ENCODE measurements around the gene TMEM53.

TMEM53 gene

DNA sequence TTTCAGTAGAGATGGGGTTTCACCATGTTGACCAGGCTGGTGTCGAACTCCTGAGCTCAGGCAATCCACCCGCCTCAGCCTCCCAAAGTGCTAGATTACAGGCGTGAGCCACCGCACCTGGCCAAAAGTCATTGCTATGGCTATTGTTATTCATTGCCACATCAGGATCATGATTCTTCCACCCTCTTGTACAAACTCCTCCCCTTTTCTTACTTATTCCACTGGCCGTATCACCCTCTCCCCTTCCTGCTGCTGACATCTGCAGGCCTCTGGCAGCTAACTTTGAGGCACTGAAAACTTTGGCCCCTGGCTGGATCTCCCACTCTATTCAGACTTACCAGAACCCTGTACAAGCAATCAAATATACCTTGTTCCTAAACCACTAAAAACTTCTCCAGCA lies 10.9 kb downstream of the TMEM53 start:
- H3K4me3 ChIP-seq (ENCODE audit: low read depth, low read length): no peak overlapping the region
- no peak for DNase-seq (ENCODE audit: low read depth, low spot score)
- CTCF ChIA-PET: interaction anchor here (3.8 to 5.3 kb wide), 2 partner anchors 11 to 54 kb away, joined by 16 to 48 read pairs; no protein-coding TSS in a partner anchor
- POLR2A ChIA-PET: no interaction called here
- TF ChIP-seq, protein P1, sequence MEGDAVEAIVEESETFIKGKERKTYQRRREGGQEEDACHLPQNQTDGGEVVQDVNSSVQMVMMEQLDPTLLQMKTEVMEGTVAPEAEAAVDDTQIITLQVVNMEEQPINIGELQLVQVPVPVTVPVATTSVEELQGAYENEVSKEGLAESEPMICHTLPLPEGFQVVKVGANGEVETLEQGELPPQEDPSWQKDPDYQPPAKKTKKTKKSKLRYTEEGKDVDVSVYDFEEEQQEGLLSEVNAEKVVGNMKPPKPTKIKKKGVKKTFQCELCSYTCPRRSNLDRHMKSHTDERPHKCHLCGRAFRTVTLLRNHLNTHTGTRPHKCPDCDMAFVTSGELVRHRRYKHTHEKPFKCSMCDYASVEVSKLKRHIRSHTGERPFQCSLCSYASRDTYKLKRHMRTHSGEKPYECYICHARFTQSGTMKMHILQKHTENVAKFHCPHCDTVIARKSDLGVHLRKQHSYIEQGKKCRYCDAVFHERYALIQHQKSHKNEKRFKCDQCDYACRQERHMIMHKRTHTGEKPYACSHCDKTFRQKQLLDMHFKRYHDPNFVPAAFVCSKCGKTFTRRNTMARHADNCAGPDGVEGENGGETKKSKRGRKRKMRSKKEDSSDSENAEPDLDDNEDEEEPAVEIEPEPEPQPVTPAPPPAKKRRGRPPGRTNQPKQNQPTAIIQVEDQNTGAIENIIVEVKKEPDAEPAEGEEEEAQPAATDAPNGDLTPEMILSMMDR (IDR thresholded peaks at IDR 0.05; ENCODE audit: insufficient read depth, low read length, missing control alignments): no peak

DNA sequence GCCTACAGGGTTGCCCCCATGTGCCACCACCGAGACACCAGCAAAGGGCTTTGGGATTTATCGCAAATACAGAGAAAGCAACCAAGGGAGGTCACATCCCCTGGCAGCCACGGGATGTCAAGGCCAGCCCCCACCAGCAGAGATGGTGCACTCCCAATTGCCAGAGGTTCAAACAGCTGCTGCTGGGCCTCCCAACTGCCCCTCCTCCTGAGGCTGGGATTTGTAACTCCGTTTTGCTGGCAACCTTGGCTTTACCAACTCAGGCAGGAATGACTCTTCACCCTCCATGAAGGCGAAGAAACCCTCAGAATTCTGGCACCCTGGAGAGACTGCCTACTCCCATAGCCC lies 11.6 kb downstream of the TMEM53 start:
- ChIA-PET POLR2A (no interaction called here), CTCF (interaction anchor here (1.0 to 5.3 kb wide), 3 partner anchors 10 to 61 kb away, joined by 4 to 48 read pairs (median 16); no protein-coding TSS in a partner anchor)
- DNase-seq (ENCODE audit: low read depth, low spot score): no peak
- TF ChIP-seq, protein P1 (IDR thresholded peaks at IDR 0.05; ENCODE audit: insufficient read depth, low read length, missing control alignments): no peak
- H3K4me3 ChIP-seq (ENCODE audit: low read depth, low read length): no peak overlapping the region

DNA sequence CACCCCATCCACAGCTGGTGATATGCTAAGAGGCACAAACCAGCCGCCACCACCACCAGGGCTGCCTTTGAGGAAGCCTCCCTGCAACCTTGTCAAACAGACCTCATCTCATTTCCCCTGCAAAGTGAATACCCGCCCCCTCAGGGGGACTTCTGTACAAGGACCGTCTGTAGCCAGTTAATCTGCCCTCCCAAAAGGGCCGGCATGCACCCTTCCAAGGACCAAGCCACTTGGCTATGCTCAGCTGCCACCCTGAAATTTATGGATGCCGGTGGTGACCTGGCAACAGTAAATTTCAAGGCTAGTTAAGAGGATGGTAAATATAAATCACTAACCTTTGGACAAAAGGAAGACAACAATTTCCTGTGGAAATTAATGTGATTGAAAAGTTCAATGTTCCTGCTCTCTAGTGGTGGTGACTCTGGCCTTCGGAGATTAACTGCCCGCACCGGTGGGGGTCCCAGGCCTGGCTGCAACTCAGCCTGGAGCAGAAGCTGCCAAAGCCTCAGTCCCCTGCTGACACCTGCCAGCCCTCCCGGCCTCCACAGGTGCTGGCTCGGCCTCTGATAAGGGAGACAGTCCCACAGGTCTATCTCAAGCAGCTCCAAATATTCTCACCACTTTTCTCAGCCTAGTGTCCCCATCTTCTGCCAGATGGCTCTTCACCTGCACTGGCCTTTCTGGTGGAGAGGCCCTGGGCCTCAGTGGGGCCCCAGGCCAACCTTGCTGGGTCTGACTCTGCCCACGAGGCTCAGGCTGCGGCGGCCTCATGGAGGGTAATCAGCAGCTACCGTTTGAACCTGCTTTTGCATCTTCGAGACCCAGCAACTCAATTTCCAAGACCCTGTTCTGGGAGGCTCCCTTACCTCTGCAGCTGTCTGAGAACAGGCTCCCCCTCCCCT lies 12.2 kb downstream of the TMEM53 start:
- CTCF ChIA-PET: interaction anchor here (1.0 to 5.3 kb wide), 3 partner anchors 10 to 61 kb away, joined by 4 to 48 read pairs (median 16); no protein-coding TSS in a partner anchor
- no peak overlapping the region for H3K4me3 ChIP-seq (ENCODE audit: low read depth, low read length)
- no peak for DNase-seq (ENCODE audit: low read depth, low spot score)
- TF ChIP-seq, protein P1 (IDR thresholded peaks at IDR 0.05; ENCODE audit: insufficient read depth, low read length, missing control alignments): no peak
- POLR2A ChIA-PET: no interaction called here

DNA sequence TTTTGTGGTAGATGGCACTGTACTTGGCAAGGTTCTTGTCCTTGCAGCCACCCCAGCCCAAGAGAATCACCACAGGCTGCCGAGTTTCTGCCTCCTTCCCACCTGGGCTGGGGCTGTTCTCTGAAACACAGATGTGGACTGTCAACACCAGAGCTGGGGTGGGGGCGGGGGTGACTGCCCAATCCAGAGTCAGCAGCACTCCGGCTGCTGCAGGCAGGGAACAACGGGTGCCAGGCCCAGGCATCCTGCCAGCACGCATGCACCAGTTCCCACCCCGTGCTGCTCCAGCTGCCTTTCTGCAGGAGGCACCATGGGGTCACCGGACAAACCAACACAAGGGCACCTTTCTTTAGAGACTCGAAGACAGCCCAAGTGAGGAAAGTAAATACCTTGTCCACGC lies 14.1 kb downstream of the TMEM53 start:
- TF ChIP-seq, protein P1 (IDR thresholded peaks at IDR 0.05; ENCODE audit: insufficient read depth, low read length, missing control alignments): no peak
- no peak overlapping the region for H3K4me3 ChIP-seq (ENCODE audit: low read depth, low read length)
- CTCF ChIA-PET: interaction anchor here (1.1 to 5.3 kb wide), 5 partner anchors 8 to 68 kb away, joined by 3 to 48 read pairs (median 4); no protein-coding TSS in a partner anchor
- no peak for DNase-seq (ENCODE audit: low read depth, low spot score)
- POLR2A ChIA-PET: no interaction called here

DNA sequence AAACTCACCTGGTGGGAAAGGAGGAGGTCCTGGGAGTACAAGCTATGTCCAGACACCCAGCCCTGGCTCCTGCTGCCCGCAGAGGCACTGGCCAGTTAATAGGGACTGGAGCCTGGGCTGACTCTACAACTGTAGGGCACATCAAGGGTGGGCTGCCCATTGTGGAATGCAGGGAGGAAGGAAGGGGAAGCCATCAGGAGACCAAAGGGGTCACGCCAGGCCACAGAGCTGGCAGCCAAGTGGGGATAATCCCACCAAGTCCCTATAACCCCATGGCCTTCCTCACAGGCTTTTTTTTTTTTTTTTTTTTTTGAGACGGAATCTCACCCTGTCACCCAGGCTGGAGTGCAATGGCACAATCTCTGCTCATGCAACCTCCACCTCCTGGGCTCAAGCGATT lies 14.7 kb downstream of the TMEM53 start:
- H3K4me3 ChIP-seq (ENCODE audit: low read depth, low read length): no peak overlapping the region
- TF ChIP-seq, protein P1 (IDR thresholded peaks at IDR 0.05; ENCODE audit: insufficient read depth, low read length, missing control alignments): no peak
- ChIA-PET CTCF (interaction anchor here (1.1 to 1.9 kb wide), 3 partner anchors 12 to 69 kb away, joined by 3 to 8 read pairs (median 4); no protein-coding TSS in a partner anchor), POLR2A (no interaction called here)
- DNase-seq (ENCODE audit: low read depth, low spot score): no peak

DNA sequence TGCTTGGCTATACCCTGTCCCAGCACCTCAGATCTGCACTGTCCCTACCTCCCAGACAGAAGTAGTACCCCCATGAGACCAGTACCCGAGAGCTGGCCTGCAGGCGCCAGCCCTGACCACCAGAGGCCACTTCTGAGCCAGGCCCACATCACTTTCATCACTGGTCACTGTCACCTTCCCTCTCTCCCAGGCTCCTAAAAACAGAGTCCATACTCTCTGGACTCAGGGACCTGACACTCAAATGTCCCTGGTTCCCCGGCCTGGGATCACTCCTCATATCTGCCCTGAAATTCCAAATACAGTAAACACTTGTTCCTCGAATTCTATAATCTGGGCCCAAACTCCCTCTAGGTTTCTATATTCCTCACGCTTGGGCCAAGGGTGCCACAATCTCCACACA lies 18.7 kb downstream of the TMEM53 start:
- CTCF ChIA-PET: interaction anchor here (0.7 to 3.8 kb wide), 15 partner anchors 8 to 84 kb away, joined by 3 to 57 read pairs (median 4); partner anchors contain the start of genes ARMH1 and TMEM53
- POLR2A ChIA-PET: interaction anchor here (0.6 kb wide), 1 partner anchor 57 kb away, joined by 3 read pairs; no protein-coding TSS in a partner anchor
- no peak for DNase-seq (ENCODE audit: low read depth, low spot score)
- H3K4me3 ChIP-seq (ENCODE audit: low read depth, low read length): no peak overlapping the region
- TF ChIP-seq, protein P1 (IDR thresholded peaks at IDR 0.05; ENCODE audit: insufficient read depth, low read length, missing control alignments): peak; percentile 83

Data from AG04449 (cell line).